Stimulated activated CD8-positive, alpha-beta memory T cell treated with anti-CD3 and anti-CD28 coated beads, Interleukin-7, amount 100 ng/mL, for 48 hours (primary cell): ENCODE data around the gene OR7D2.

Source experiments
- DNase-seq, 2 donors: peaks; one replicate each; pipeline ENCODE4 v3.0.0-alpha.2; 2020; ENCODE audit warnings: low read depth in 1 of 2; ENCODE audit errors: extremely low read depth in 1 of 2

OR7D2 gene

DNA sequence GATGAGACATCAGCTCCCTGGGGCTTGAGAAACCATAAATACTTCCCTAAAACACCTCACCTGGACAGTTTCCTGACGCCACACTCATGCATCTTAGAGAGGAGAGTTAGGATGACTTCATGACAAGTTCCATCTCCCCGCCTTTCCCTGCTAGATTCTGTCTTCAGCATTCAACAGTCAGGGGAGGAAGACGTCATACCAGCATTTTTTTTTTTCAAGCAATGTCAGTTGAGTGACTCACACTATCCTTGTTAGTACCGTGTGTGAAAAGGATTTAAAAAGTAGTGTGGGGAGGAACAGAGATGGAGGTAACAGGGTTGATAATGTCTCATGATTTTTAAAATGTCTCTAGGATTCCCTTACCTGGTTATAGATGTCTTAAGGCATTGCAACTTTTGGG lies at the start of gene OR7D2:
TSS of gene OR7D2 (plus strand) at position 79 of the 400 bp plus-strand sequence. CDS start 6,803 bp downstream, outside the sequence.
- no peak for DNase-seq

DNA sequence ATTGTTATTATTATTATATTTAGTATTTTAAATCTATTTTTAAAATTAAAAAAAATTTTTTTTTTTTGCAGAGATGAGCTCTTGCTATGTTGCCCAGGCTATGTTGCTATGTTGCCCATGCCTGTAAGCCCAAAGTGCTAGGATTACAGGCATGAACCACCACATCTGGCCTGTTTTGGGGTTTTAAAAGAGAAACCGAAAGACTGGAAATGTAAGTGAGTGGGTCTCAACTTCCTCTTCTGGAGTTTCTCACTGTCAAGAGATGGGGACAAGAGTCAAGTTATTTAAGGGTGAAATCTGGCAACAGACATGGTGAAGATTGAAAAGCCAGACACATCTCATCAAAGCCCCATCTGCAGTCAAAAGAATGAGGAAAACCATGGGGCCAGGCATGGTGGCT lies 47.8 kb upstream of the OR7D2 start:
- DNase-seq = no peak

DNA sequence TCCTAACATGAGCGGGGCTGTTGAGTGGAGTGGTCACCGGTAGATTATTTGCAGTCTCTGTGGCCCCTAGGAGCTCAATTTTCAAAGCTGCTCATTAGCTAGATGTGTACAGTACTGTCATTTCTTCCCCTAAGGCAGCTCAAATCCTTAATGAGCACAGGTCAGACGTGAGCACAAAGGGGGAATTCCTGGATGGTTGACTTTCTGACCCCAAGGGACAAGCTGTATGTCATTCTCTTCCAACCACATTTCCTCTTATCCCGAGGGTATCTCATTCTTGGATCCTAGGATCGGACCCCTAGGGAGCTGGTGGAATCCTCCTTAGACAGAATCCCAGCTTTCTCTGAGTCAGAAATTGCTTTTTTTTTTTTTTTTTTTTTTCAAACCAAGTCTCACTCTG lies 46.4 kb upstream of the OR7D2 start:
- DNase-seq = no peak

DNA sequence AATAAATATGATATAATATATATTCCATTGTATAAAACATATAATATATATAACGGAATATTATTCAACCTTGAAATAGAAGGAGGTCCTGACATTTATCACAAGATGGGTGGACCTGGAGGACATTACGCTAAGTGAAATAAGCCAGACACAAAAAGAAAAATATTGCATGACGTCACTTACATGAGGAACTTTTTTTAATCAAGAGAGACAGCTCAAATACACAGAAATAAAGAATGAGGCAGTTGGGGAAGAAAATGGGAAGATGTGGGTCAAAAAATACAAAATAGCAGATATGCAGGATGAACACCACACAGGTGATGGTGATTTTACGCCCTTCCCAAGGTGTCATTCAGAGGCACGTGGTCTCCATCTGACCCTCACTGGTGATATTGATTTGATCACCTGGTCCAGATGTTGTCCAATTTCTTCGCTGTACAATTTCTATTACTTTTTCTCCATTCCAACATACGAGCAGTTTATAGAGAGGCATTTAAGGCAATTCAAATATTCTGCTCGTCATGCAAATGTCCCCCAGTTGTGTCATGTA lies 39.1 kb upstream of the OR7D2 start:
- no peak for DNase-seq

DNA sequence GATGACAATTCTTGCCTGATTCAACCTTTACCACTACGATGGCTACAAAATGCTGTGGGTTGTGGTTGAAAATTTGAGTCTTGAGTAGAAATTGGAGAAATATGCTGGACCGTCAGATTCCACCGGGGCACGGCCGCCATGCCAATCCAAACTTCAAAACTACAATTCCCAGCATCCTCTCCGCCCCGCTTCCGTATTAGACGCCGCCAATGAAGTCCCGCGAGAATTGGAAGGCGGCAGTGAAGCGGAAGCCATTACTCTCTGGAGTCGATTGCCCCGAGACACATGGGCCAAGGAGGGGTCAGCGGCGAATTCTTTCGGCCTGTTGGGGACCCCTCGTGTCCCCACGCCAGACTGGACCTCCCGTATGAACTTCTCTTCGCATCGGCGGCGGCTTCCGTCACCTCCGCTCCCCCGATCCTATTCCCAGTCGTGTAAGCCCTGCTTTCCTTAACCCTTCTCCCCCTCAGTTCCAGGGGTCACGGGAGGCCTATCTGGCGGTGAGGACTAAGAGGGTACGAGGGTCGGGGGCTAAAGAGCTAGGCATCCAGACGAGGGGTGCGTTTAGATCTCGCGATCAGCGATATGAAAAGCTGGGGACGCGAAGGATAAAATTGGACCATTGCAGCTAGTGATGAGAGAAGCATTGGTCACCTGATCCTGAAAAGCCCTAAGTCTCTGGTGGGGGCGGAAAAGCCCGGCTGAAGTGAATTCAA lies 38.5 kb upstream of the OR7D2 start, which contains the start of gene ZNF317:
TSS of gene ZNF317 (plus strand) at position 239 of the 716 bp plus-strand sequence. CDS start 15,620 bp downstream, outside the sequence.
- peak; percentile 62 to 90 for DNase-seq

DNA sequence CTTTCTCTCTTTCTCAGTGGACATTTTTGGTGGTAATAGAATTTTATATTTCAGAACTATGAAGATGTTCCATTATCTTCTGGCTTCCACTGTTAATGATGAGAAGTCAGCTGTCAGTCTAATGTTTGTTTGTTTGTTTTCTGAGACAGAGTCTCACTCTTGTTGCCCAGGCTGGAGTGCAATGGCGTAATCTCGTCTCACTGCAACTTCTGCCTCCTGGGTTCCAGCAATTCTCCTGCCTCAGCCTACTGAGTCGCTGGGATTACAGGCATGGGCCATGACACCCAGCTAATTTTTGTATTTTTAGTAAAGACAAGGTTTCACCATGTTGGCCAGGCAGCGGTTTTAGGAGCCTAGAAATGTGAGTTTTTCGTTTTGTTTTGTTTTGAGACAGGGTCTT lies 33.9 kb upstream of the OR7D2 start:
- no peak for DNase-seq

DNA sequence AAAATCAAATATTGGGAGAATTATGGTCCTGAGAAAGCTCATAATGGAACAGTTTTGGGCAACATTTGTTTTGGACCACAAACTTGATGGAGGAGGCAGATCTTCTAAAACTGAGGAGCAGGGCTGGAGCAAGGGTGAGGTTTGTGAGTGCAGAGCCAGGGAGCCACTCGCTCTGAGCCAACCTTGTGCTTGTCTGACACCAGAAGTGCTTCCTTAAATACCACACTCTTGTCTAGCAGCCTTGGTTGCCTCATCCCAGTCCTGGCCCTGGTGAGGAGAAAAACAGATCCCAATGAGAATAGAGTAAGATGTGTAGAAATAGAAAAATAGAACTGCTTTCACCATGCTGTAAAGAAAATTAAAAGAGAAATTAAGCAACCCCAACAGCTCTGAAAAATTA lies 31.9 kb upstream of the OR7D2 start:
- no peak for DNase-seq

DNA sequence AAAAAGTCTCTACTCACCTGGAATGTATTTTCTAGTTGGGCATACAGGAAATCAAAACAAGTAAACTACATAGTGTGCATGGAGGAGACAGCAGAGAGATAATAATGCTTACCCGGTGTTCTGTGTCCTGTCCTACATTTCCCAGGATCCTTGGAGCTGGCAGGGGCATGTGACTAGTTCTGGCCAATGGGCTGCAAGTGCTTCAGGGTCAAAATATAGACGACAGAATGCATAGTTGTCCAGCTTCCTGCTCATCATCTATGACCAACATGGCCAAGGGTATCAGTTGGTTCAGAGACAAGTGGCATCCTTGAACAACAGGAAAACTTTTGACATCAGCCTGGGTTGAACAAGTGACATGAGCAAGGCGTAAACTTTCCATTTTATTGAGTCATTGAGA lies 30.1 kb upstream of the OR7D2 start:
- no peak for DNase-seq

DNA sequence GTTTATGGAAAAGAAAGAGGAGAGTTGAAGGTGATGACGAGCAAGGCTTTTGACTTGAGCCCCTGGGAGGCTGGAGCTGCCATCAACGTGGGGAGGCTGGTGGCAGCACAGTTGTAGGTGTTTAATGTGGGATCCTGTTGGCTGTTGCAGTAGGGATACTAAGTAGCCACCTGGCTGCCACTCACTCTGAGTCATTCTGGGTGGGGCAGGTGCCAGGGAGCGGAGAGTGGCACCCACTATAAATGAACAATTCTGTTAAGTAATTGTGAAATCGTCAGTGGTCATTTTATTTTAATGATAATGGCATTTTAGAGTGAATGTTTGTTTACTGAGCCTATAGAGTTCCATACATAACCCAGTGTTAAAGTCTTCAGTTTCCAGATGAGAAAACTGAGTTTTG lies 28.8 kb upstream of the OR7D2 start:
- no peak for DNase-seq

DNA sequence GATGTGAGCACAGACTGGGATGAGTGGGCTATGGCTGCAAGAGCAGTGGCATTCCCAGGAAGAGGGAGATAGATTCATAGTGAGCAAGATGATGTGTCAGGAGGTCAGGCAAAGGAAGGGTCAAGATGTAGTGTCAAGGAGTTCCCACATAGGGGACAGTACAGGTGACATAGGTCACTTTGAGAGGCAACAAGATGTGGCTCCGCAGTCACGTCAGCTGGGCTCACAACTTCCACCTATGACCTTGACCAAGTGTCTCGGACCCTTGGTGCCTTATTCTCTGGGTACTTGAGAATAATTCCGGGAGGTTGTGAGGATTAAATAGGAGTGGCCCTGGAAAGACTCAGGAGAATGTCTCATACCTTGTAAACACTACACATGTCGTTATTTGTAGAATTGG lies 28.1 kb upstream of the OR7D2 start:
- DNase-seq = no peak

DNA sequence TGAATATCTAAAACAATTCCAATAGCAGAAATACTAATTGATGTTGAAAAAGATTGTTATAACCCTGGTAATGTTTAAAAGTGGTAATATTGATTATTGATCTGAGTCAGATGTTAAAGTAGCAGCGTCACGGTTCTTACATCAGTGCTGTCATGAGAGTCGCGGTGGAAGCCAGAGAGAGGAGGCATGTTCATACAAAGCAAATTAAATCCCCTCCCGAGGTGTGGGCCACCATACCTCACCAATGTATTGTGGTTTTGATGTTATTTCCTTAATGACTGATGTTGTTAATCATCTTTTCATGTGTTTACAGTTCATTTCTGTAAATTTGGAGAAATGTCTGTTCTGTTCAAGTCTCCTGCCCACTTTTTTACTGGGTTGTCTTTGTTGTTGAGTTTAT lies 27.4 kb upstream of the OR7D2 start:
- no peak for DNase-seq

DNA sequence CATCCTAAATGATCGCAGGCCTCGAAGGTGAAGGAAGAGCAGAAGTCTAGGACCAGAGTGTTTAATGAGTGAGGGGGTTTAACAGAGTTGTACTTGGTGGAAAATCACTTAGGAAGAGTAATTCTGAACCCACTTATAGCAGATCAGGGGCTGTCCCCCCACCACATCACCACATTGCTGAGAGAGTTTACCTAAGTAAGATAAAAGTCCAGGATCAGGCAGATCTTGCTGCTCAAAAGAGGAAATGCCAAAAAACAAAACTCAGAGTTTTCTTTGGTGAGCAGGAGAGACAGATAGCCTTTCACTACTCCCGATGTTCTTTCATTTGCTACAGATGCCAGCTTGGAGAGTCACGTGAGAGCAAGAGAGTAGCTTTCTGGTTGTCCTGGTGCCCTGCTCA lies 23.2 kb upstream of the OR7D2 start:
- DNase-seq = no peak

DNA sequence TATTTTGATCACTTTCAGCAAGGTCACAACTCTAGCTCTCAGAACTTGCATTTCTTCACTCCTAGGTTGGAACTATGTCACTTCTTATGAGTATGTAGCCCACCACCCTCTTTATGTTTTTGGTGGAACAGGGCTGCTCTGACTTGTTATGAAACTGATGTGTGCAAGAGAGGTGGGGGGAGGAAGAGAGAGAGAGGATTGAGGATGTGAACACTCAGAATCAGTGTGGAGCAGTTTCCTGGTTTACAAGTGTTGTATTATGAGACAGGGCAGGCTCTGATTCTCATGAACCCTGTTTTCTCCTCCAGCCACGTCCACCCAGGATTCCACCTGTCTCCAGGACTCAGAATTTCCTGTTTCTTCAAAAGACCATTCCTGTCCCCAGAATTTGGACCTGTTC lies 22.5 kb upstream of the OR7D2 start:
- DNase-seq = no peak

DNA sequence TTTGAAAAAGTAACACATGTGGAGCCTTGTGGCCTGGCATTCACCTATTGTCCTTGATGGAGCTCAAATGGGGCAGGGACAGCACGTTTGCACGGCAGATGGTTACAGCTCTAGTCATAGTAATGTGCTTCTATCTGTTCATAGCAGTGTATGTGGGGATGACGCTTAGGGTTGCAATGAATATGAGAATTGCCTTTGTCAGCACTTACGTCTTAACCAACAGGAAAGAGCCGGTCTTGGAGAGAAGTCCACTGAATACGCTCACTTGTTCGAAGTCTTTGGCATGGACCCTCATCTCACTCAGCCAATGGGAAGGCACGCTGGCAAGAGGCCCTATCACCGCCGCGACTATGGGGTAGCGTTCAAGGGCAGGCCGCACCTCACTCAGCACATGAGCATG lies 18.9 kb upstream of the OR7D2 start:
- no peak for DNase-seq

DNA sequence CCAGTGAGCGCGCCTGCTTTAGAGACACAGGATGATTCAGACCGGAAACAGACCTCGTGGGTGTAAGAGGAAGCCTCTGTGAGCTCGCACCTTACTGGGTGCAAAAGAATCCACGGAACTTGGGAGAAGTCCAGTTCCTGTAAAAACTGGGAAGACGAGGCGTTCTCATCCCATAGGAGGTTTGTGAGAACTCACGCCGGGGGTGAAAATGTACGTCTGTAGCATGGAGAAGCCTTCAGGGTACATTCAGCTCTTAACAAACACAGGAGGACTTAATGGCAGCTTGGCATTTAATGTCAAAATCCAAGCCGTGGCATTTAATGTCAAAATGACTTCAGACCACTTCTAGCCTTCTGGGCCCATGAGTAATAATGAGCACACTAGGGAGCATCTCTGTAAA lies 17.4 kb upstream of the OR7D2 start:
- no peak for DNase-seq

DNA sequence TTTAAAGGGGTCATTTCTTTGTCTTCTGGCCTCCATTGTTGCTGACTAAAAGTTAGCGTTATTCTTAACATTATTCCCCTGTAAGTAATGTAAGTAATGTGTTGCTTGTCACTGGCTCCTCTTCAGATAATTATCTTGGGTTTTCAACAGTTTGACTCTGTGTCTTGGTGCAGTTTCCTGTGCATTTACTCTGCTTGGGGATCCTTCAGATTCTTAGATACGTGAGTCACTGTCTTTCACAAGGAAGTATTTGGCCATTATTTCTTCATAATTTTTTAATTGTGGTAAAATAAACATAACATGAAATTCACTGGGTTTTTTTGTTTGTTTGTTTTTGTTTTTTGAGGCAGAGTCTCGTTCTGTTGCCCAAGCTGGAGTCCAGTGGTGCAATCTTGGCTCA lies 13.5 kb upstream of the OR7D2 start:
- DNase-seq = no peak

DNA sequence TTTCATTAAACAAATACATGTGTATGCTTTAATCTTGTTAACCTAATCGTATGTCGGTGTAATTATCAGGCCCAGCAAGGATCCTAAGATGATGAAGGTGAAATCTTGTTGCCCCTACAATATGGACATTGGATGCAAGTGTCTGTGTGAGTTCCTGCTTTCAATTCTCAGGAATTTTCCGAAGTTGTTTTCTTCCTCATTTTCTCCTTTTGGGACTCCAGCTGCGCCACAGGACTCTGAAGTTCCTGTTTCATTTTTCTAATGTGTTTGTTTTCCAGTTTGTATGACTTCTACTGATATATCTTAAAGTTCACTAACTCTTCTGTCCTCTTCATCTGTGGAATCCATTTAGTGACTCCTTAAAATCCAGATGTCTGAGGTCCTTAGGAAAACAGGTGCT lies 11.9 kb upstream of the OR7D2 start:
- no peak for DNase-seq

DNA sequence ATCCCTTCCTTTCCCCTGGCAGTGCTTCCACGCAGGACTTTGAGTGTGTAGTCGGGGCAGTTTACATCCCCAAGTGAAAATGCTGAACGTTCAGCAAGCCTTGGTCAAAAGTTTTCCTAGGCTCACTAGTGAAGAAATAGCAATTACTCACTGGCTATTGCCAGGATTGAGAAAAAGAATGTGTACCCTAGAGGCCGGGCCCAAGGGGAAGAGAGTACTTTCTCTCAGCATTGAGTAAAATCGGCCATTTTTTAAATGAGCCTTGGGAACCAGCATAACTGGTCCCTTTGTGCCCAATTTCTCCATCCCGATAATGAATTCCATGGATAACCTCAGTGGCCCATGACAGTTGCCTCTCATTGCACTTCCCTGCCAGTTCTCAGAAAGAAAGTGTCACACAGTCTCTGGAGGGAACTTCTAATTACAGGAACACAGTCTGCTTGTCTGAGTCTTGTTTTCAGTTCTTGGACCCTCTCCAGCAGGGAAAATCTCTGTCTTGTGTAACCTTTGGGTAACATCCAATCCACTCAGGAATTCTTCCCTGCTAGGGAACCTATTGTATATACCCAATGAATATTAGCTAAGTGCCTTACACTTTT lies 7.3 kb upstream of the OR7D2 start:
- no peak for DNase-seq

DNA sequence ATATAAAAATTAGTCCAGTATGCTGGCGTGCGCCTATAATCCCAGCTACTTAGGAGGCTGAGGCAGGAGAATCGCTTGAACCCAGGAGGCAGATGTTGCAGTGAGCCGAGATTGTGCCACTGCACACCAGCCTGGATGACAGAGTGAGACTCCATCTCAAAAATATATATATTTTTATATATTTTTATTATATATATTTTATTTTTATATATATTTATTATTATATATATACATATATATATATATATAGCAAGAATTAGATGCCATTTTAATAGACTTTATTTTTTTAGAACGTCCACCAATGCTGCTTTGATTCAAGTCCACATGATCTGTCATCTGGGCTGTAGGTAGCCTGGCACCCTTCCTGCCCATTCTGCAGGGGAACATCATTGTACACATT lies 3.5 kb upstream of the OR7D2 start:
- DNase-seq = no peak

DNA sequence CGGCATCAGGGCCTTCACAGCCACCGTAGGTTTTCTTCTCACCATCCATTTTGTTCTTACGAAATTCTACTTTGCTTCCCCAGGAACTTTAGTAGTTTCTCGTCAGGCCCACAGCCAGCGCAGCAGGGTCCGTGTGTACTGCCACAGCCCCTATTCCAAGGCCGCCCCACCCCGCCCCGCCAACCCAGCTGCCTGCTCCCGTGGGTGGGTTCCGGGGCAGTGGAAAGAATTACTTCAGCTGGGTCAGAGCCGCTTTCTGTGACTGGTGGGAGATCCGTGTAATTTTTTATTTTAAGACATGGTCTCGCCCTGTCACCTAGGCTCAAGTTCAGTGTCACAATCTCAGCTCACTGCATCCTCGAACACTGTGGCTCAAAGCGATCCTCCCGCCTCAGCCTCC lies 4.2 kb downstream of the OR7D2 start:
- no peak for DNase-seq

DNA sequence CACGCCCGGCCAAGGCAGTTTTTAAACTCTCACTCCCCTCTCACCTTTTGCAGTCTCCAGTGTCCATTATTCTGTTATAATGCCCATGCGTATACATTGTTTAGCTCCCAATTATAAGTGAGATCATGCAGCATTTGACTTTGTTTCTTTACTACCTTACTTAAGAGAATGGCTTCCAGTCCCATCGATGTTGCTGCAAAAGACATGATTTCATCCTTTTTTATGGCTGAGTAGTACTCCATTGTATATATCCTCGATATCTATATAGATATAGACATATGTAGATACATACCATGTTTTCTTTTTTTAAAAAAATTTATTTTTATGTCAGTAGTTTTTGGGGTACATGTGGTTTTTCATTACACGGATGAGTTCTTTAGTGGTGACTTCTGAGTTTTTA lies 8.4 kb downstream of the OR7D2 start:
- DNase-seq = no peak

DNA sequence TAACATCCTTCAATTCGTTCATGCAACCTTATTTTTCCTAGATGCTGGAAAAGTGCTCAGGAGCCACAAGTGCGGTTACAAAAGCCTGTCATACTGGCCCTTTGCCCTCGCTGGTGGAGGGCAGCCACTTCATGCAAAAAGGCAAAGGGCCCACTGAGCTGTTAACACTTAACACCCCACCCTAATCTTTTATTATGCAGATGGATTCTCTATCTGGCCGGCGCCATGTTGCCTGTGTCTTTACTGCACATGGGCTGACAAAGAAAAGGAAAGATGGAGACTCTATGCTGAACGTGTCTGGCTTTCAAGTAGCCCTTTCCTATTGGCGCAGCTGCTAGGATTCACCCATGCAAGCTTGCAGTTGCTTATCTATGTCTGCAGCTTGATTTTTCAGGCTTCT lies 10.8 kb downstream of the OR7D2 start:
- no peak for DNase-seq
